ENCODE data around the gene TENM3.

Gene TENM3

GRCh38 chr4:182729516-182729915 lies 486.3 kb downstream of the TENM3 start:
- Histone ChIP-seq H3K4me1 (ENCODE audit: control insufficient read depth, insufficient read depth, low read length) (peaks cover 6% of the 10 kb centered on the region; the same call in 1 of the 2 replicates), H3K36me3 (ENCODE audit: control insufficient read depth, insufficient read depth, low read length) (peaks cover 35% of the 10 kb centered on the region), H3K9me3 (ENCODE audit: control insufficient read depth, insufficient read depth, low read length) (no peaks in the 10 kb centered on the region), H3K27ac (ENCODE audit: low read depth, low read length) (no peak overlapping the region), H3K27me3 (ENCODE audit: control insufficient read depth, insufficient read depth, low read length) (no peaks in the 10 kb centered on the region), H3K9ac (ENCODE audit: low read depth, low read length) (no peak overlapping the region), H3K4me3 (ENCODE audit: low read depth, low read length) (no peak overlapping the region)

GRCh38 chr4:182730791-182731190 lies 487.6 kb downstream of the TENM3 start:
- H3K27ac ChIP-seq (ENCODE audit: low read depth, low read length), result no peak overlapping the region
- H3K9ac ChIP-seq (ENCODE audit: low read depth, low read length), result no peak overlapping the region
- peaks cover 38% of the 10 kb centered on the region for H3K36me3 ChIP-seq (ENCODE audit: control insufficient read depth, insufficient read depth, low read length)
- H3K4me1 ChIP-seq (ENCODE audit: control insufficient read depth, insufficient read depth, low read length), result peaks cover 6% of the 10 kb centered on the region; the same call in 1 of the 2 replicates
- no peaks in the 10 kb centered on the region for H3K9me3 ChIP-seq (ENCODE audit: control insufficient read depth, insufficient read depth, low read length)
- H3K27me3 ChIP-seq (ENCODE audit: control insufficient read depth, insufficient read depth, low read length), result no peaks in the 10 kb centered on the region
- no peak overlapping the region for H3K4me3 ChIP-seq (ENCODE audit: low read depth, low read length)

- Histone ChIP-seq H3K4me1 (ENCODE audit: control insufficient read depth, insufficient read depth, low read length) (no peaks in the 10 kb centered on the region), H3K9me3 (ENCODE audit: control insufficient read depth, insufficient read depth, low read length) (no peaks in the 10 kb centered on the region), H3K4me3 (ENCODE audit: low read depth, low read length) (no peak overlapping the region), H3K27ac (ENCODE audit: low read depth, low read length) (no peak overlapping the region), H3K27me3 (ENCODE audit: control insufficient read depth, insufficient read depth, low read length) (no peaks in the 10 kb centered on the region), H3K9ac (ENCODE audit: low read depth, low read length) (no peak overlapping the region), H3K36me3 (ENCODE audit: control insufficient read depth, insufficient read depth, low read length) (peaks cover 30% of the 10 kb centered on the region)
These were observed 493.0 kb downstream of the TENM3 start for GRCh38 chr4:182736207-182736606.

- Histone ChIP-seq H3K4me3 (ENCODE audit: low read depth, low read length) (no peak overlapping the region), H3K36me3 (ENCODE audit: control insufficient read depth, insufficient read depth, low read length) (peaks cover 21% of the 10 kb centered on the region), H3K27ac (ENCODE audit: low read depth, low read length) (no peak overlapping the region), H3K27me3 (ENCODE audit: control insufficient read depth, insufficient read depth, low read length) (no peaks in the 10 kb centered on the region), H3K4me1 (ENCODE audit: control insufficient read depth, insufficient read depth, low read length) (no peaks in the 10 kb centered on the region), H3K9ac (ENCODE audit: low read depth, low read length) (no peak overlapping the region), H3K9me3 (ENCODE audit: control insufficient read depth, insufficient read depth, low read length) (no peaks in the 10 kb centered on the region)
These were observed 495.3 kb downstream of the TENM3 start for GRCh38 chr4:182738283-182739047.

- no peaks in the 10 kb centered on the region for H3K4me1 ChIP-seq (ENCODE audit: control insufficient read depth, insufficient read depth, low read length)
These were observed 497.1 kb downstream of the TENM3 start for GRCh38 chr4:182740256-182740655.

GRCh38 chr4:182741054-182741453 lies 497.9 kb downstream of the TENM3 start:
- Histone ChIP-seq H3K4me1 (ENCODE audit: control insufficient read depth, insufficient read depth, low read length) (no peaks in the 10 kb centered on the region), H3K4me3 (ENCODE audit: low read depth, low read length) (no peak overlapping the region), H3K9me3 (ENCODE audit: control insufficient read depth, insufficient read depth, low read length) (no peaks in the 10 kb centered on the region), H3K27ac (ENCODE audit: low read depth, low read length) (no peak overlapping the region), H3K27me3 (ENCODE audit: control insufficient read depth, insufficient read depth, low read length) (no peaks in the 10 kb centered on the region), H3K9ac (ENCODE audit: low read depth, low read length) (no peak overlapping the region), H3K36me3 (ENCODE audit: control insufficient read depth, insufficient read depth, low read length) (peaks cover 19% of the 10 kb centered on the region)

More at GRCh38 chr4:182740256-182740655, 497.1 kb downstream of the TENM3 start:
- Histone ChIP-seq H3K27ac (ENCODE audit: low read depth, low read length) (no peak overlapping the region), H3K4me3 (ENCODE audit: low read depth, low read length) (no peak overlapping the region), H3K9ac (ENCODE audit: low read depth, low read length) (no peak overlapping the region), H3K9me3 (ENCODE audit: control insufficient read depth, insufficient read depth, low read length) (no peaks in the 10 kb centered on the region), H3K27me3 (ENCODE audit: control insufficient read depth, insufficient read depth, low read length) (no peaks in the 10 kb centered on the region), H3K36me3 (ENCODE audit: control insufficient read depth, insufficient read depth, low read length) (peaks cover 20% of the 10 kb centered on the region)

- peaks cover 16% of the 10 kb centered on the region for H3K36me3 ChIP-seq (ENCODE audit: control insufficient read depth, insufficient read depth, low read length)
These were observed 498.7 kb downstream of the TENM3 start for GRCh38 chr4:182741914-182742313.

GRCh38 chr4:182743815-182744214 lies 500.6 kb downstream of the TENM3 start:
- H3K4me1 ChIP-seq (ENCODE audit: control insufficient read depth, insufficient read depth, low read length), result no peaks in the 10 kb centered on the region
- peaks cover 11% of the 10 kb centered on the region for H3K36me3 ChIP-seq (ENCODE audit: control insufficient read depth, insufficient read depth, low read length)
- no peak overlapping the region for H3K27ac ChIP-seq (ENCODE audit: low read depth, low read length)
- no peak overlapping the region for H3K4me3 ChIP-seq (ENCODE audit: low read depth, low read length)
- H3K27me3 ChIP-seq (ENCODE audit: control insufficient read depth, insufficient read depth, low read length), result no peaks in the 10 kb centered on the region
- H3K9me3 ChIP-seq (ENCODE audit: control insufficient read depth, insufficient read depth, low read length), result no peaks in the 10 kb centered on the region
- H3K9ac ChIP-seq (ENCODE audit: low read depth, low read length), result no peak overlapping the region

More at GRCh38 chr4:182741914-182742313, 498.7 kb downstream of the TENM3 start:
- no peaks in the 10 kb centered on the region for H3K9me3 ChIP-seq (ENCODE audit: control insufficient read depth, insufficient read depth, low read length)
- H3K27ac ChIP-seq (ENCODE audit: low read depth, low read length), result no peak overlapping the region
- no peak overlapping the region for H3K4me3 ChIP-seq (ENCODE audit: low read depth, low read length)
- no peaks in the 10 kb centered on the region for H3K4me1 ChIP-seq (ENCODE audit: control insufficient read depth, insufficient read depth, low read length)
- no peak overlapping the region for H3K9ac ChIP-seq (ENCODE audit: low read depth, low read length)
- no peaks in the 10 kb centered on the region for H3K27me3 ChIP-seq (ENCODE audit: control insufficient read depth, insufficient read depth, low read length)

- H3K27me3 ChIP-seq (ENCODE audit: control insufficient read depth, insufficient read depth, low read length), result no peaks in the 10 kb centered on the region
- H3K4me3 ChIP-seq (ENCODE audit: low read depth, low read length), result no peak overlapping the region
- H3K27ac ChIP-seq (ENCODE audit: low read depth, low read length), result no peak overlapping the region
- H3K9me3 ChIP-seq (ENCODE audit: control insufficient read depth, insufficient read depth, low read length), result no peaks in the 10 kb centered on the region
- peaks cover 8% of the 10 kb centered on the region for H3K36me3 ChIP-seq (ENCODE audit: control insufficient read depth, insufficient read depth, low read length)
- H3K9ac ChIP-seq (ENCODE audit: low read depth, low read length), result no peak overlapping the region
- H3K4me1 ChIP-seq (ENCODE audit: control insufficient read depth, insufficient read depth, low read length), result no peaks in the 10 kb centered on the region
These were observed 502.0 kb downstream of the TENM3 start for GRCh38 chr4:182745237-182745636.

- Histone ChIP-seq H3K36me3 (ENCODE audit: control insufficient read depth, insufficient read depth, low read length) (peaks cover 8% of the 10 kb centered on the region), H3K27me3 (ENCODE audit: control insufficient read depth, insufficient read depth, low read length) (no peaks in the 10 kb centered on the region), H3K9ac (ENCODE audit: low read depth, low read length) (no peak overlapping the region), H3K4me1 (ENCODE audit: control insufficient read depth, insufficient read depth, low read length) (peaks cover 5% of the 10 kb centered on the region; the same call in 1 of the 2 replicates), H3K27ac (ENCODE audit: low read depth, low read length) (no peak overlapping the region), H3K4me3 (ENCODE audit: low read depth, low read length) (no peak overlapping the region), H3K9me3 (ENCODE audit: control insufficient read depth, insufficient read depth, low read length) (no peaks in the 10 kb centered on the region)
These were observed 503.7 kb downstream of the TENM3 start for GRCh38 chr4:182746876-182747275.

GRCh38 chr4:182748283-182748682 lies 505.1 kb downstream of the TENM3 start:
- no peaks in the 10 kb centered on the region for H3K9me3 ChIP-seq (ENCODE audit: control insufficient read depth, insufficient read depth, low read length)
- no peak overlapping the region for H3K9ac ChIP-seq (ENCODE audit: low read depth, low read length)
- H3K27ac ChIP-seq (ENCODE audit: low read depth, low read length), result no peak overlapping the region

More at GRCh38 chr4:182748283-182748682, 505.1 kb downstream of the TENM3 start:
- H3K36me3 ChIP-seq (ENCODE audit: control insufficient read depth, insufficient read depth, low read length), result peaks cover 4% of the 10 kb centered on the region
- no peaks in the 10 kb centered on the region for H3K27me3 ChIP-seq (ENCODE audit: control insufficient read depth, insufficient read depth, low read length)
- H3K4me3 ChIP-seq (ENCODE audit: low read depth, low read length), result no peak overlapping the region
- H3K4me1 ChIP-seq (ENCODE audit: control insufficient read depth, insufficient read depth, low read length), result peaks cover 13% of the 10 kb centered on the region; the same call in 1 of the 2 replicates
